KMS-11 (cell line): ENCODE data around the gene KCTD6.

Experiments
- H2AFZ ChIP-seq: fragments of 200-600 bp; sonication (generic); 2 replicates; pipeline ENCODE4 v1.6.1; 2016; ENCODE audit warnings: antibody characterized with exemption, mixed run types, low read depth
- H3K27ac ChIP-seq: fragments of 200-600 bp; sonication (generic); 2 replicates; pipeline ENCODE4 v1.6.1; 2016; ENCODE audit warnings: mild to moderate bottlenecking, mixed run types
- H3K27me3 ChIP-seq: fragments of 200-600 bp; sonication (generic); 2 replicates; pipeline ENCODE4 v1.6.1; 2017; ENCODE audit warnings: mild to moderate bottlenecking, low read depth, mixed run types, moderate library complexity; ENCODE audit not compliant: insufficient read depth
- H3K36me3 ChIP-seq: fragments of 200-600 bp; sonication (generic); 2 replicates; pipeline ENCODE4 v1.6.1; 2017; ENCODE audit warnings: mild to moderate bottlenecking, mixed run types; ENCODE audit not compliant: insufficient read depth
- H3K4me1 ChIP-seq: fragments of 200-600 bp; sonication (generic); 2 replicates; pipeline ENCODE4 v1.6.1; 2016; ENCODE audit warnings: mild to moderate bottlenecking, low read depth, mixed run types; ENCODE audit not compliant: poor library complexity, severe bottlenecking
- H3K4me2 ChIP-seq: fragments of 200-600 bp; sonication (generic); 2 replicates; pipeline ENCODE4 v1.7.0; 2016; ENCODE audit warnings: mild to moderate bottlenecking, mixed run types
- H3K4me3 ChIP-seq: fragments of 200-600 bp; sonication (generic); IDR thresholded peaks from 2 replicates; pipeline ENCODE4 v1.6.1; 2017; ENCODE audit warnings: low read depth, low read length, mixed read lengths; ENCODE audit not compliant: insufficient read depth
- H3K79me2 ChIP-seq: fragments of 200-600 bp; sonication (generic); 2 replicates; pipeline ENCODE4 v1.6.1; 2016; ENCODE audit warnings: low read depth, mixed run types; ENCODE audit not compliant: insufficient read depth
- H3K9ac ChIP-seq: fragments of 200-600 bp; sonication (generic); 2 replicates; pipeline ENCODE4 v1.6.1; 2016; ENCODE audit warnings: mild to moderate bottlenecking, mixed run types
- H4K20me1 ChIP-seq: fragments of 200-600 bp; sonication (generic); 2 replicates; pipeline ENCODE4 v1.6.1; 2016; ENCODE audit warnings: mild to moderate bottlenecking, mixed run types; ENCODE audit not compliant: insufficient read depth
- TF ChIP-seq, protein P1 (sequence below): fragments of 200-600 bp; sonication (generic); conservative IDR thresholded peaks from 2 replicates; pipeline ENCODE4 v1.6.1; 2017; ENCODE audit warnings: low read depth, mild to moderate bottlenecking, antibody characterized with exemption, low read length, moderate library complexity, mixed read lengths

The KCTD6 gene

DNA sequence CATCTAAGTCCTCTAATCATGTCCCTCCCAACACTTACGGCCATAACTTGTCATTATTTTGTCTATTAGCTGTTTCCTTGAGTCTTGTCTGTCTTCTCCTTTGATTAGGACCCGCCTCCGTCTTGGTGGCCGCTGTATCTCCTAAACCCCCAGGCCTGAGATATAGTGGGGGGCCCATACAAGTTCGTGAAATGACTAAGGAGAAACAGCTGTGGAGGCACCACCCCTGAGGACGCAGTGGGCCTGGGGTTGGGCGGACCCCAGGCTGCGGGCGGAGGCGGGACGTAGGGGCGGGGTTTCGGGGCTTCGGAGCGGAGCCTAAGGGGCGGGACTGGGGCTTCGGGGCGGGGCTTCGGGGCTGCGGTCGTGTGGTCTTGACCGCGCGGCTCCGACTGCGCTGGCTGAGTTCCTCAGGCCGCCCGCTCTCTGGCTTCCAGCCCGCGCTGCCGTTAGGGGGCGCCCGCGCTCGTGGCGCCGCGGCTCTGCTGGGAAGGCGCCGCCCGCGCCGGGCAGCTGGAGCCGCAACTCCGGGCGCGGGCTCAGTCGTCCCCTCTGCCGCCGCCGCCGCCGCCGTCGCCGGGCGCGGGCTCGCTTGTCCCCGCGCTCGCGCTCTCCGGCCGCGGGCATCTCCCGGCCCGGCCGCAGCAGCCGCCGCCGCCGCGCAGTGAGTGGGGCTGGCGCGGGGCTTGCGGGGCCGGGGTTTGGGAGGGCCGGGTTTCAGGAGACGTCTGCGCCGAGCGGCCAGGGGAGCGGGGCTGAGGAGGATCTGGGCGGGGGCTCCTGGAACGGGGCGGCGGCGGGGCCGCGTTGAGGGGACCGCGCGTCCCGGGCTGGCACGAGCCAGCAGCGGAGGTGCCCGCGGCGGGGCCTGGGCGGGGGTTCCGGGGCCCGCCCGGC is at the start of gene KCTD6:
TSS of gene KCTD6 (plus strand) at position 591 of the 897 bp plus-strand sequence. CDS start 6,660 bp downstream, outside the sequence.
- peak within 1 kb of the TSS; percentile 59 for H2AFZ ChIP-seq
- H3K4me3 ChIP-seq = no peak within 1 kb of the TSS
- peaks cover 18% of the 10 kb centered on the region; the same call in 1 of the 2 replicates for H3K79me2 ChIP-seq
- H3K27ac ChIP-seq = peak within 1 kb of the TSS; percentile 22; the same call in 1 of the 2 replicates
- H3K4me1 ChIP-seq = peaks cover 9% of the 10 kb centered on the region
- H3K36me3 ChIP-seq = no peaks in the 10 kb centered on the region
- TF ChIP-seq, protein P1, sequence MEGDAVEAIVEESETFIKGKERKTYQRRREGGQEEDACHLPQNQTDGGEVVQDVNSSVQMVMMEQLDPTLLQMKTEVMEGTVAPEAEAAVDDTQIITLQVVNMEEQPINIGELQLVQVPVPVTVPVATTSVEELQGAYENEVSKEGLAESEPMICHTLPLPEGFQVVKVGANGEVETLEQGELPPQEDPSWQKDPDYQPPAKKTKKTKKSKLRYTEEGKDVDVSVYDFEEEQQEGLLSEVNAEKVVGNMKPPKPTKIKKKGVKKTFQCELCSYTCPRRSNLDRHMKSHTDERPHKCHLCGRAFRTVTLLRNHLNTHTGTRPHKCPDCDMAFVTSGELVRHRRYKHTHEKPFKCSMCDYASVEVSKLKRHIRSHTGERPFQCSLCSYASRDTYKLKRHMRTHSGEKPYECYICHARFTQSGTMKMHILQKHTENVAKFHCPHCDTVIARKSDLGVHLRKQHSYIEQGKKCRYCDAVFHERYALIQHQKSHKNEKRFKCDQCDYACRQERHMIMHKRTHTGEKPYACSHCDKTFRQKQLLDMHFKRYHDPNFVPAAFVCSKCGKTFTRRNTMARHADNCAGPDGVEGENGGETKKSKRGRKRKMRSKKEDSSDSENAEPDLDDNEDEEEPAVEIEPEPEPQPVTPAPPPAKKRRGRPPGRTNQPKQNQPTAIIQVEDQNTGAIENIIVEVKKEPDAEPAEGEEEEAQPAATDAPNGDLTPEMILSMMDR = 0 out of 2 replicates have a peak, but pooled peaks have one; percentile 30
- no peaks in the 10 kb centered on the region for H4K20me1 ChIP-seq
- no peaks in the 10 kb centered on the region for H3K27me3 ChIP-seq
- peak within 1 kb of the TSS; percentile 59; the same call in 1 of the 2 replicates for H3K9ac ChIP-seq
- peak within 1 kb of the TSS; percentile 86 for H3K4me2 ChIP-seq

DNA sequence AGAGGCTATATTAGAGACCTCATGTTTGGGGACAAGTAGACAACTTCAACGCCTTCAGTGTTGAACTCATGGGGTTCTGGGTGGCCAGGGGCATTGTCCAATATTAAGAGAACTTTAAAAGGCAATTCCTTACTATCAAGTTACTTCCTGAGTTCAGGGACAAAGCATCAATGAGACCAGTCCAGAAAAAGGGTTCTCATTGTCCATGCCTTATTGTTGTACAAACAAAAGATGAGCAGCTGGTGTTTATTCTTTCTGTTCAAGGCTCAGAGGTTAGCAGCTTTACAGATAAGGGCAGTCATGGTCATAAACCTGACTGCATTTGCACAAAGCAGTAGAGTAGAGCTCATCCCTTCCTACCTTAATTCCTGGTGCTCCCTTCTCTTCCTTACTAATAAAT is 39.7 kb upstream of the KCTD6 start:
- no peaks in the 10 kb centered on the region for H3K4me1 ChIP-seq
- H4K20me1 ChIP-seq = no peaks in the 10 kb centered on the region
- no peak overlapping the region for H3K9ac ChIP-seq
- H3K27me3 ChIP-seq = no peaks in the 10 kb centered on the region
- H3K4me3 ChIP-seq = no peak overlapping the region
- TF ChIP-seq, protein P1 = no peak
- no peak overlapping the region for H2AFZ ChIP-seq
- H3K36me3 ChIP-seq = no peaks in the 10 kb centered on the region
- no peak overlapping the region for H3K4me2 ChIP-seq
- H3K79me2 ChIP-seq = no peaks in the 10 kb centered on the region
- no peak overlapping the region for H3K27ac ChIP-seq

DNA sequence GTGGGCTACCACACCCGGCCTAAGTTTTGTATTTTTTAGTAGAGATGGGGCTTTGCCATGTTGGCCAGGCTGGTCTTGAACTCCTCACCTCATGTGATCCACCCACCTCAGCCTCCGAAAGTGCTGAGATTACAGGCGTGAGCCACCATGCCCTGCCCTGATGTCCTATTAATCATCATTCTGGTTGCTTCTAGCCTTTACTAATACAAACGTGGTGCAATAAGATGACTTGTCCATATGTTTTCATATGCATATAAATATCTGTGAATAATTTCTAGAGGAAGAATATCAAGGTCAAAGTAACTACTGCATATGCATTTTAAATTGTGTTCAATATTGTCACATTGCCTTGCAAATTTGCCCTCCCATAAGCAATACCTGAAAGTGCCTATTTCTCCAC is 32.7 kb upstream of the KCTD6 start:
- TF ChIP-seq, protein P1 = no peak
- H3K4me2 ChIP-seq = no peak overlapping the region
- H2AFZ ChIP-seq = no peak overlapping the region
- no peaks in the 10 kb centered on the region for H3K27me3 ChIP-seq
- no peak overlapping the region for H3K4me3 ChIP-seq
- no peak overlapping the region for H3K9ac ChIP-seq
- no peaks in the 10 kb centered on the region for H4K20me1 ChIP-seq
- H3K79me2 ChIP-seq = no peaks in the 10 kb centered on the region
- H3K27ac ChIP-seq = no peak overlapping the region
- H3K4me1 ChIP-seq = peaks cover 14% of the 10 kb centered on the region
- H3K36me3 ChIP-seq = no peaks in the 10 kb centered on the region

DNA sequence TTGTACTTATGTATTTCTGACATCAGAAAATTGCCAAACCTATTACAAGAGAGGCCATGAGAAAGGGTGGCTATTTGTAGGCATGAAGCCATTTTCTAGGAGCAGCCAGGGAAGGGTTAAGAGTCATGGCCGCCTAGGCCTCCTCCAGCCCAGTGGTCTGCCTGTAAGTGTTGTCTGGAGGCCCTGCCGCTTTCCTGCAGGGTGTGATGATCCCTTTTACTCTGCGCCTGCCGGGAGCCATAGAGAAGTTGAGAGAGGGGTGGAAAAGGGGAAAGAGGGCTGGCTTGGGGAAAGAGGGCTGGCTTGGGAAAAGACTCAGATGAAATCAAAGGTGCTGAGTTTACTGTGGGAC is 29.1 kb upstream of the KCTD6 start:
- Histone ChIP-seq H3K9ac (no peak overlapping the region), H3K4me3 (no peak overlapping the region), H3K4me2 (peak overlapping the region; percentile 31), H3K4me1 (peaks cover 27% of the 10 kb centered on the region), H3K79me2 (no peaks in the 10 kb centered on the region), H3K27me3 (no peaks in the 10 kb centered on the region), H2AFZ (peak overlapping the region; percentile 68; the same call in 1 of the 2 replicates), H3K27ac (no peak overlapping the region), H3K36me3 (no peaks in the 10 kb centered on the region), H4K20me1 (no peaks in the 10 kb centered on the region)
- TF ChIP-seq, protein P1 = no peak
